Melanocyte of skin (primary cell): Measurements from ENCODE around the gene OBI1. TPM values are rescaled to one million over a fixed set of nuclear protein-coding genes. Genes with fewer than 3 reads are reported as not detected.

Experiments used
- total RNA-seq, 2 donors: library from RNA; depleted of rRNA; stranded (reverse); fragments of >200 nt; gene quantifications; 2 replicates each; pipeline ENCODE4 v1.2.3, GENCODE V29; 2012

Gene OBI1
- total RNA-seq: 10 to 100 TPM; 10.7 to 17.6 TPM

DNA sequence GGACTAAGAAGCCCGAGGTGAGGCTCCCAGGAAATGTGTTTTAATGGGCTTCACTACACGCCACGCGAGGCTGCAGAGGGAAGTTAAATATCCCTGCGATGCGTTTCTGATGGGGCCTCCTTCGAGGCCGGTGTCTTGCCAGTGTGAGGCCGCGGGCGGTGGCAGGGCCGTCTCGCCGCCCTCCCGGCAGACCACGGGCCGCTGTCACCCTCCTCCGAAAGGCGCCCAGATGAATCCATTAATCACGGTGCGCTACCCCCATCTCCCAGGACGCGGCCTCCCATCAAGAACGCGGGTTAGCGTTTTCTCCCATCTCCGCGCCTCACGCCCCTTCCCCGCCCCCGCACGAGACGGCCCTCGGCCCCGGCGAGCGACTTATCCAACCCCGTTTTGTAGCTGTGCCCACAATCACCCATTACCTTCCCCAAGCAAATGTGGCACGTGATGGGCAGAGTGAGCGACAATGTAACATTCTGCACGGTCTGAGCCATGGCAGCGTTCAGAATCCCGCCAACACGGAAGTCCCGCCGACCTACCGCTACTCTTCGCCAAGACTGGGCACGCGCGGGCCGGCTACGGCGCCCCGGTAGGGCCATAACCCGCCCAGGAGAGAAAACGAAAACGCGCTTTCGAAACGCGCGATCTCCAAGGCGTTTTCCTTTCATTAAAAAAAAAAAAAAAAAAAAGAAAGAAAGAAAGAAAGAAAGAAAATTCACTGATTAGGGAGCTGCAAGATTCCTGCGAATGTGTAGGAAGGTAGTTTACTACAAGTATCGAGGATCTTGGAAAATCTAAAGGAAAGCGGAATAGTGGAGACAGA is at the start of gene OBI1:
Gene OBI1, minus strand, starts transcription at position 526 of the 820 bp plus-strand sequence. Its CDS starts 35 bp downstream, at position 491.

DNA sequence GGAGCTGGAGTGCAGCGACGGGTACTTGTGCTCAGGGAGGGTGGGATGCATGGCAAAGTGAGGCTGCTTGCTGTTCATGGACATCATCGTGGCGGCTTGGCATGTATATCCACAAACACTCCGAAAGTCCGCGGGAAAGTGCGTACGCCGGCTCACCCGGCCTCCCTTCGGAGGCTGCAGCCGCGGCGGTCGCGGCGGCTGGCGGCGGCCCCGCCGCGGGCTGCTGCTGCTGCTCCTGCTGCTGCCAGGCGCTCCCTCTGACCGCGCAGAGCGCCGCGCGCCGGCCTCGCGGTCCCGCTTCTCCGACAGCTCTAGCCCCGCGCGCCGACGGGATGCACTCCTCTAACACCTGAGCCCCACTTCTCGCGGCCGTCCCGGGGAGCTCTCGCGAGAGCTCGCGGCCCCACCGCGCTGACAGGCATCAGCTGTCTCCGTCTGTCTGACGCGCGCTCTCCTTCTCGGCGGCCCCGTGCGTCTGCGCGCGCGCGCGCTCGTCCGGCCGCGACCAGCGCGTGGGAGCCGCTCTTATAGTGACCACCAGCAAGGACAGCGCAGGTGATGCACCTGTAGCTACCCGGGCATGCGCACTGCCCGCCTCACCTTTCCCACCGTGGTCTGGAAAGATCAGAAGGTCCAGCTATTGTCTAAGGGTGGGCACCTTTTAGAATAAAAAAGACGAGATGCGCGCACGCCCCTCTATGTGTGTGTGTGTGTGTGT is 55.6 kb downstream of the OBI1 start, which contains the start of gene POU4F1:
Gene POU4F1, minus strand, starts transcription at position 313 of the 718 bp plus-strand sequence. Its CDS starts 226 bp downstream, at position 87.

Other genes with a start within 250 kb of the OBI1 start
- gene POU4F1, start 55.6 kb downstream of the OBI1 start, total RNA-seq: not detected